GM10266 (cell line): ENCODE results near the gene MIS12.

Experiments used
- DNase-seq: peaks from one replicate; pipeline ENCODE4 v3.0.0; 2012; ENCODE audit errors: extremely low spot score
- CTCF ChIP-seq: IDR thresholded peaks from 2 replicates; pipeline ENCODE4 v1.5.1; 2012; ENCODE audit warnings: mild to moderate bottlenecking, low read depth; ENCODE audit not compliant: control insufficient read depth, insufficient read depth; ENCODE audit errors: missing control alignments

MIS12 gene

GRCh38 chr17:5499476-5500231 lies 13.3 kb downstream of the MIS12 start:
- DNase-seq: no peak
- no peak for TF ChIP-seq CTCF

- DNase-seq: no peak
- TF ChIP-seq CTCF: no peak
Measured at GRCh38 chr17:5500247-5500588, 13.9 kb downstream of the MIS12 start.

GRCh38 chr17:5500589-5501391 lies 14.4 kb downstream of the MIS12 start:
- TF ChIP-seq CTCF: no peak
- DNase-seq: peak; percentile 90

GRCh38 chr17:5501685-5502084 lies 15.3 kb downstream of the MIS12 start:
- DNase-seq: no peak
- no peak for TF ChIP-seq CTCF

- no peak for DNase-seq
- TF ChIP-seq CTCF: no peak
Measured at GRCh38 chr17:5502552-5502951, 16.2 kb downstream of the MIS12 start.

- no peak for DNase-seq
- no peak for TF ChIP-seq CTCF
Measured at GRCh38 chr17:5506307-5506706, 19.9 kb downstream of the MIS12 start.

- no peak for TF ChIP-seq CTCF
Measured at GRCh38 chr17:5508810-5509209, 22.4 kb downstream of the MIS12 start.

More at GRCh38 chr17:5508810-5509209, 22.4 kb downstream of the MIS12 start:
- no peak for DNase-seq
